ENCODE data around the gene ARHGEF12.

ARHGEF12 gene

GRCh38 chr11:120342226-120342625 lies 6.0 kb downstream of the ARHGEF12 start:
- no peak for DNase-seq

GRCh38 chr11:120342678-120343077 lies 6.5 kb downstream of the ARHGEF12 start:
- DNase-seq, result no peak

GRCh38 chr11:120343429-120343828 lies 7.2 kb downstream of the ARHGEF12 start:
- DNase-seq, result no peak

GRCh38 chr11:120344302-120345004 lies 8.2 kb downstream of the ARHGEF12 start:
- no peak for DNase-seq

- DNase-seq, result no peak
These were observed 10.0 kb downstream of the ARHGEF12 start for GRCh38 chr11:120346233-120346632.

GRCh38 chr11:120350637-120351036 lies 14.4 kb downstream of the ARHGEF12 start:
- DNase-seq, result no peak

GRCh38 chr11:120352405-120352804 lies 16.2 kb downstream of the ARHGEF12 start:
- no peak for DNase-seq

- no peak for DNase-seq
These were observed 17.9 kb downstream of the ARHGEF12 start for GRCh38 chr11:120354068-120354467.

- no peak for DNase-seq
These were observed 18.6 kb downstream of the ARHGEF12 start for GRCh38 chr11:120354779-120355178.

GRCh38 chr11:120357620-120358019 lies 21.4 kb downstream of the ARHGEF12 start:
- DNase-seq, result no peak

- no peak for DNase-seq
These were observed 22.5 kb downstream of the ARHGEF12 start for GRCh38 chr11:120358729-120359128.

GRCh38 chr11:120363436-120363835 lies 27.2 kb downstream of the ARHGEF12 start:
- no peak for DNase-seq

GRCh38 chr11:120365512-120365911 lies 29.3 kb downstream of the ARHGEF12 start:
- DNase-seq, result no peak

GRCh38 chr11:120372296-120372695 lies 36.1 kb downstream of the ARHGEF12 start:
- no peak for DNase-seq

- no peak for DNase-seq
These were observed 38.9 kb downstream of the ARHGEF12 start for GRCh38 chr11:120375076-120375475.

- DNase-seq, result no peak
These were observed 40.5 kb downstream of the ARHGEF12 start for GRCh38 chr11:120376547-120377182.

- no peak for DNase-seq
These were observed 42.3 kb downstream of the ARHGEF12 start for GRCh38 chr11:120378474-120378873.

GRCh38 chr11:120381401-120381800 lies 45.2 kb downstream of the ARHGEF12 start:
- DNase-seq, result no peak

GRCh38 chr11:120383518-120384155 lies 47.4 kb downstream of the ARHGEF12 start:
- no peak for DNase-seq

GRCh38 chr11:120384476-120384875 lies 48.3 kb downstream of the ARHGEF12 start:
- no peak for DNase-seq

- DNase-seq, result no peak
These were observed 48.9 kb downstream of the ARHGEF12 start for GRCh38 chr11:120385110-120385509.

- DNase-seq, result no peak
These were observed 49.4 kb downstream of the ARHGEF12 start for GRCh38 chr11:120385655-120386054.

- DNase-seq, result no peak
These were observed 50.1 kb downstream of the ARHGEF12 start for GRCh38 chr11:120386318-120386717.

- DNase-seq, result no peak
These were observed 50.7 kb downstream of the ARHGEF12 start for GRCh38 chr11:120386774-120387371.

Measured in stimulated activated CD4-positive, alpha-beta T cell treated with anti-CD3 and anti-CD28 coated beads, Interleukin-4, amount 100 ng/mL, for 1 hour (primary cell).